ENCODE results near the gene GP1BB.
A peak's percentile ranks its signal among the peaks of the same experiment; 100 is the strongest.

The GP1BB gene

DNA sequence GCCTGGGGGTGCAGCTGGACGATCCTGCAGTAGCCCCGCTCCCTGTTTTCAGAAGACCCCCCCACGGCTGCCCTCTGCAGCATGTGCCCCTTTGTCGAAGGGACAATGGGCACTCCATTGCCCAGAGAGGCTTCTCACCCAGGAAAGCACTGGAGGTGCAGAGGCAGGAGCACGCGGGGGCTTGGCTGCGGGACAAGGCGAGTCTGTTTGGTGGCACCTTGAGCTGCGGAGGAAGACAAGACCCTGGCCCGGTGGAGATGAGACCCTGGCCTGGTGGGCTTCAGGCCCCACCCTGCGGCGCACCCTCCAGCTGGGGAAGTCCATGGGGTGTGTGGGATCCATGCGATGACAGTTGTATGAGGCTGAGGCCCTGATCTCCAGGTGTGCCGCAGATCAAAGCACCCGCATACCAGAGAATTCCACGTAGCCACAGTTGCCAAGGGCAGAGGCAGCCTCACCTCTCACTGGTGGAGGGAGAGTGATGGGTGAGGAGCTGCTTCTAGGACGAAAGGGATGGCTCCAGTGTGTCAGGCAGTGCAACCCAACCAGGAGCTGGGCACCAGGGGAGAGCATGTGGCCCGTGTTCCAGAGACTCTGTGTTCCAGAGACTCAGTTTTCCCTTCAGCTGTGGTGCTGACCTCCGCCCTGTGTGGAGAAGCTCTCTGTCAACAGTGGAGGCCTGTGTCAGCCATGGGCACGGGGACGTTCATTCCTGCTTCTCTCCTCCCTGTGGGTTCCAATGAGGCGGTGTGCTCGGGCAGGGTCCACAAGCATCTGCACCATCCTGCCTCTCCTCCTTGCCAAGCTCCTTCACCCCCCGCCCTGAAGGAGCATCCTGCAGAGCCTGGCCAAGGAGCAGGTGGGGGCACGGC lies 47.2 kb downstream of the GP1BB start:
- no peak for DNase-seq

DNA sequence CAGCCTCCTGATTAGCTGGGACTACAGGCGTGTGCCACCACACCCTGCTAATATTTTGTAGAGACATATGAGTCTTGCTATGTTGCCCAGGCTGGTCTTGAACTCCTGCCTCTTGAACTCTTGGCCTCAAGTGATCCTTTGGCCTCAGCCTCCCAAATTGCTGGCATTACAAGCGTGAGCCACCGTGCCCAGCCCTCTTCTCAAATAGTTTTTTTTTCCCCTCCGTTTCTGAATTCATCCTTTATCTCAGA lies 49.0 kb downstream of the GP1BB start:
- no peak for DNase-seq

DNA sequence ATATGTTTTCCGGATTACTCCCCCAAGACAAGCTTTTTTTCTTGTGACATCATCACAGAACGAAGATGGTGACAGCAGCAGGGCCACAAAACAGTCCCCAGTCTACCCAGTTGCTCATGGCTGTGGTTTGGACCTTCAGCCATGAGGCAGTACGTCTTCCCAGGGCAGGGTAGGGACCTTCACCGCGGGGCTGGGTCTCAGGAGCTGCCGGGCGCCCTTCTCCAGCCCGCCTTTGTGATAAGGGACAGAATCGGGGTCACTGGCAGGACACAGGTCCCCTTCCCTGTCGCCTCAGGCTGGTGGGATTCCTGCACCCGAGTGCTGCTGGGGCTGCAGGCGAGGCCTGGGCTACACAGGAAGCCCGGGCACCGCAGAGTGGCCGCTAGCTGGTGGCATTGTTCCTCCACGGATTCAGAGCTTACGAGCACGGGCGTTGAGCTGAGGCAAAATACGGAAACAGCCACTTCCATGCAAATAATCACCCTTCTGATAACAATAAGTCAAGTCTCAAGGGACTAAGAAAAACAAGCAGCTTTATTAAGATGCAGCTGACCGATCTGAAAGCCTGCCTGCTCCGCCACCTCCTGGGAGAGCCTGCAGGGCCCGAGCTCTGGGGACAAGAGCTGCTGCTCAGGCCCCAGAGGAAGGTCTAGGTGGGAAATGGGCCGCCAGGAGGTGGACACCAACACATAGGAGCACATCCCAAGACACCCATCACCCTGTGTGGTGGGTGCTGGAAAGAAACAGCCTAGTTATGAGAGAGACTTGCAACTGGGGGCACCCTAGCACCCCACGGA lies 49.5 kb downstream of the GP1BB start:
- DNase-seq, result peak; percentile 36

GRCh38 chr22:19773470-19774040 lies 50.2 kb downstream of the GP1BB start:
- DNase-seq, result no peak

Measured in OCI-M1 (cell line).